Measurements from ENCODE around the gene EXPH5.

The EXPH5 gene

GRCh38 chr11:108496643-108497256 lies 96.8 kb downstream of the EXPH5 start:
- TF ChIP-seq CTCF (IDR thresholded peaks at IDR 0.05; ENCODE audit: control insufficient read depth, insufficient read depth, low read depth, low read length, missing control alignments): no peak
- H3K4me3 ChIP-seq (ENCODE audit: control insufficient read depth, low read depth, low read length): peak overlapping the region; percentile 57
- no peak for DNase-seq (ENCODE audit: low read depth)

- no peak for TF ChIP-seq CTCF (IDR thresholded peaks at IDR 0.05; ENCODE audit: control insufficient read depth, insufficient read depth, low read depth, low read length, missing control alignments)
- H3K4me3 ChIP-seq (ENCODE audit: control insufficient read depth, low read depth, low read length): no peak overlapping the region
- no peak for DNase-seq (ENCODE audit: low read depth)
These were observed 98.2 kb downstream of the EXPH5 start for GRCh38 chr11:108495326-108495725.

DNA sequence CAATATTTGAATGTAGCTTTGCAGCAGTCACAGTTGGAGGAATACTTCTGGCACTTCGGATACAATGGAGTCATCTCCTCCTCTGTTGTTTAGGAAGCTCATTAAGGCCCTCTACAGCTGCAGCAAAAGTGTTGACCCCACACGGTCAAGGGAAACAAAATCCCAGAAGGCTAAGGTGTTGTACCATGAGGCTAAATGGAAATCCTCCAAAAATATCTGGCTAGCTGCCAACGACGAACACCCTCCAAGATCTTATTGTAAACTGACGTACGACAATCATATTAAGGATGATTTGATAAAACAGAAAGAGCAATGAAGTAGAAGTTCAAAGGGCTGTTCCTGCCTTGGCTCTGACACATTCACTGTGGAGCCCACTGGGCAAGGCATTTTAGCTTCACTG lies 99.4 kb downstream of the EXPH5 start:
- no peak for TF ChIP-seq CTCF (IDR thresholded peaks at IDR 0.05; ENCODE audit: control insufficient read depth, insufficient read depth, low read depth, low read length, missing control alignments)
- no peak overlapping the region for H3K4me3 ChIP-seq (ENCODE audit: control insufficient read depth, low read depth, low read length)
- no peak for DNase-seq (ENCODE audit: low read depth)

- no peak for DNase-seq (ENCODE audit: low read depth)
- no peak overlapping the region for H3K4me3 ChIP-seq (ENCODE audit: control insufficient read depth, low read depth, low read length)
- TF ChIP-seq CTCF (IDR thresholded peaks at IDR 0.05; ENCODE audit: control insufficient read depth, insufficient read depth, low read depth, low read length, missing control alignments): no peak
These were observed 101.6 kb downstream of the EXPH5 start for GRCh38 chr11:108491936-108492335.

DNA sequence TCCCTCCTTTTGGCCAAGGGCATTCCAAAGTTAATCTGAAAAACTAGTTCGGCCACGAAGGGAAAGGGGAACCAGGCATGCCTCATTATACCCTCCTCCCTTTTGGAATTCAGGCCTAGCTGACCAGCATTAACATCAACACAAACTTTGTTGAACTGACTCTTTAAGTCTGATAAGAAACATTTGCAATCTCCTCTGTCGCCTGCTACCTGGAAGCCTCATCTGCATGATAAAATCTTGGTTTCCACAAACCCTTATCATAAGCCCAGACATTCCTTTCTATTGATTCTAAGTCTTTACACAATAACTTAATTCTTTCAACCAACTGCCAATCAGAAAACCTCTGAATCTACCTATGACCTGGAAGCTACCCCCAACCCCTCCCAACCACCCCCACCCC lies 106.7 kb downstream of the EXPH5 start:
- DNase-seq (ENCODE audit: low read depth): no peak
- no peak for TF ChIP-seq CTCF (IDR thresholded peaks at IDR 0.05; ENCODE audit: control insufficient read depth, insufficient read depth, low read depth, low read length, missing control alignments)
- no peak overlapping the region for H3K4me3 ChIP-seq (ENCODE audit: control insufficient read depth, low read depth, low read length)

- no peak for TF ChIP-seq CTCF (IDR thresholded peaks at IDR 0.05; ENCODE audit: control insufficient read depth, insufficient read depth, low read depth, low read length, missing control alignments)
- H3K4me3 ChIP-seq (ENCODE audit: control insufficient read depth, low read depth, low read length): no peak overlapping the region
- DNase-seq (ENCODE audit: low read depth): no peak
These were observed 107.2 kb downstream of the EXPH5 start for GRCh38 chr11:108486331-108486730.

DNA sequence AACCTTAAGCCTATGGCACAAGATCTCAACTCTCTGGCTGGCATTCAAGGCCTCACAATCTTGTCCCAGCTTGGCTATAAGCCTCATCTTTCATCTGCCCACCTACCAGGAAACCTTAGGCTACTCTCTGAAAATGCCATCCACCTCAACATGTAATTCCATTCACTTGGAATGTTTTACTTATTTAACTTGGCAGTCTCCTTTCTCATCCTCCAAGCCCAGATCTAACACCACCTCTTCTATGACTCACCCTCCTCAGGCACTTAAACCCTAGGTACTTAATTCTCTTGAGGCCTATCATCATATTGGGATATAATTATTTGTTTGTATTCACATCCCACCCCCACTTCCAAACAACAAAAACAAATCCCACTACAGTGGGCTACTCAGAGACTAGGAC lies 110.4 kb downstream of the EXPH5 start:
- TF ChIP-seq CTCF (IDR thresholded peaks at IDR 0.05; ENCODE audit: control insufficient read depth, insufficient read depth, low read depth, low read length, missing control alignments): no peak
- no peak overlapping the region for H3K4me3 ChIP-seq (ENCODE audit: control insufficient read depth, low read depth, low read length)
- no peak for DNase-seq (ENCODE audit: low read depth)
